Left ventricle myocardium superior (tissue), 1 donor: Measurements from ENCODE around the gene POM121L2. TPM values are rescaled to one million over a fixed set of nuclear protein-coding genes. Genes with fewer than 3 reads are reported as not detected.

Source experiments
- ATAC-seq: fragments of 200-7000 bp; cut with Tn5 transposase; one replicate; pipeline ENCODE4 v1.9.1; 2020; ENCODE audit warnings: mild to moderate bottlenecking, moderate library complexity
- DNase-seq: peaks from one replicate; pipeline ENCODE4 v3.0.0-alpha.2; 2020
- intact Hi-C: fragments of 100-400 bp; cut with micrococcal nuclease; formaldehyde crosslinking; loops from one replicate; pipeline ENCODE4 v1.11.0; 2022
- total RNA-seq: library from RNA; stranded (reverse); fragmentation: NEBNext Ultra II Directional; extraction: Animal tissue kit (Norgen Biotek cat#: 25700); gene quantifications from one replicate; pipeline ENCODE4 v1.2.1, GENCODE V29; 2021
- donor health status: DM: no; HTN: yes; CAD: no; lungs with severe emphysema.

Gene POM121L2
- total RNA-seq, 1 donor from 2014 or later: not detected

- ATAC-seq: no peak
- no peak for DNase-seq
- intact Hi-C loops: no loop called here
Observed at GRCh38 chr6:27295301-27296079, 16.6 kb downstream of the POM121L2 start.

GRCh38 chr6:27294409-27294808 lies 17.7 kb downstream of the POM121L2 start:
- intact Hi-C loops: no loop called here
- no peak for DNase-seq
- ATAC-seq: no peak

GRCh38 chr6:27293436-27294098 lies 18.5 kb downstream of the POM121L2 start:
- ATAC-seq: no peak
- no peak for DNase-seq
- intact Hi-C loops: no loop called here

- intact Hi-C loops: no loop called here
- DNase-seq (no peak), ATAC-seq (no peak)
Observed at GRCh38 chr6:27290850-27291208, 21.2 kb downstream of the POM121L2 start.

- no peak for DNase-seq
- no peak for ATAC-seq
- intact Hi-C loops: no loop called here
Observed at GRCh38 chr6:27290065-27290849, 21.8 kb downstream of the POM121L2 start.

- ATAC-seq: no peak
- DNase-seq: no peak
- intact Hi-C loops: no loop called here
Observed at GRCh38 chr6:27288136-27289044, 23.7 kb downstream of the POM121L2 start.

- DNase-seq (no peak), ATAC-seq (no peak)
- intact Hi-C loops: no loop called here
Observed at GRCh38 chr6:27287751-27288135, 24.3 kb downstream of the POM121L2 start.

- DNase-seq: no peak
- no peak for ATAC-seq
- intact Hi-C loops: no loop called here
Observed at GRCh38 chr6:27286141-27286540, 25.9 kb downstream of the POM121L2 start.

GRCh38 chr6:27283279-27283678 lies 28.8 kb downstream of the POM121L2 start:
- DNase-seq (no peak), ATAC-seq (no peak)
- intact Hi-C loops: no loop called here

GRCh38 chr6:27281569-27281968 lies 30.5 kb downstream of the POM121L2 start:
- DNase-seq (no peak), ATAC-seq (no peak)
- intact Hi-C loops: no loop called here

GRCh38 chr6:27281105-27281539 lies 31.0 kb downstream of the POM121L2 start:
- intact Hi-C loops: no loop called here
- DNase-seq: no peak
- ATAC-seq: no peak

GRCh38 chr6:27280540-27281000 lies 31.5 kb downstream of the POM121L2 start:
- ATAC-seq (no peak), DNase-seq (no peak)
- intact Hi-C loops: no loop called here

- ATAC-seq (no peak), DNase-seq (no peak)
- intact Hi-C loops: no loop called here
Observed at GRCh38 chr6:27280064-27280539, 32.0 kb downstream of the POM121L2 start.

- intact Hi-C loops: no loop called here
- ATAC-seq (no peak), DNase-seq (no peak)
Observed at GRCh38 chr6:27279513-27280063, 32.5 kb downstream of the POM121L2 start.

GRCh38 chr6:27275025-27275956 lies 36.8 kb downstream of the POM121L2 start:
- no peak for ATAC-seq

GRCh38 chr6:27273783-27274182 lies 38.3 kb downstream of the POM121L2 start:
- intact Hi-C loops: no loop called here
- DNase-seq (no peak), ATAC-seq (no peak)

More at GRCh38 chr6:27275025-27275956, 36.8 kb downstream of the POM121L2 start:
- intact Hi-C loops: no loop called here
- DNase-seq: no peak

- ATAC-seq: no peak
- intact Hi-C loops: no loop called here
- DNase-seq: no peak
Observed at GRCh38 chr6:27268803-27269202, 43.3 kb downstream of the POM121L2 start.
